Endothelial cell of umbilical vein (primary cell): Measurements from ENCODE around the gene ADAMTS17. TPM values are rescaled to one million over a fixed set of nuclear protein-coding genes. Genes with fewer than 3 reads are reported as not detected.

ENCODE experiments used
- BruUV-seq: library from RNA; stranded (reverse); fragments of 400-500 nt; replicated peaks from 2 replicates; lab custom pipeline; 2021; lab: Mats Ljungman, UMichigan
- CTCF ChIA-PET: fragments of 300-600, 350-600 bp; sonication (Branson Sonifier 250); formaldehyde crosslinking; loops from one replicate; lab custom pipeline; 2021; ENCODE audit warnings: antibody characterized with exemption, inconsistent platforms; lab: Charles Lee
- POLR2A ChIA-PET: fragments of 300-600, 350-600 bp; sonication (Branson Sonifier 250); formaldehyde crosslinking; loops from one replicate; lab custom pipeline; 2021; ENCODE audit warnings: antibody characterized with exemption, inconsistent platforms; lab: Charles Lee
- DNase-seq: peaks from one replicate; pipeline ENCODE4 v3.0.0-alpha.2; 2011; ENCODE audit warnings: low read depth, low spot score
- FAIRE-seq: peaks from 2 replicates; lab custom pipeline; 2011; peaks lifted over from hg19 to GRCh38; lab: Jason Lieb, UNC
- H2AFZ ChIP-seq: 2 replicates; pipeline ENCODE4 v1.6.0; 2012; ENCODE audit warnings: low read depth, low read length, control low read depth, inconsistent platforms
- H3K27ac ChIP-seq: 2 replicates; pipeline ENCODE4 v1.5.1; 2011; ENCODE audit warnings: low read depth, mild to moderate bottlenecking, control low read depth, low read length, moderate library complexity; ENCODE audit not compliant: insufficient read depth
- H3K27me3 ChIP-seq, 2 experiments: 2 replicates each; pipeline versions ENCODE4 v1.6.0 to v1.6.1; 2011; ENCODE audit warnings: low read length in 2 of 2, mixed read lengths in 1 of 2; ENCODE audit not compliant: control insufficient read depth in 2 of 2, insufficient read depth in 2 of 2
- H3K36me3 ChIP-seq, 2 experiments: 2 replicates in 1 of 2; 3 replicates in 1 of 2; pipeline ENCODE4 v1.5.1; 2011; ENCODE audit warnings: low read length in 2 of 2, mild to moderate bottlenecking in 1 of 2, moderate library complexity in 1 of 2; ENCODE audit not compliant: control insufficient read depth in 2 of 2, insufficient read depth in 2 of 2; ENCODE audit errors: extremely low read depth in 1 of 2
- H3K4me1 ChIP-seq: 3 replicates; pipeline ENCODE4 v1.5.1; 2011; ENCODE audit warnings: mild to moderate bottlenecking, low read length; ENCODE audit not compliant: control insufficient read depth, insufficient read depth; ENCODE audit errors: extremely low read depth
- H3K4me2 ChIP-seq: 2 replicates; pipeline ENCODE4 v1.6.1; 2011; ENCODE audit warnings: low read length, control low read depth, mixed read lengths; ENCODE audit not compliant: insufficient read depth
- H3K4me3 ChIP-seq, 3 experiments: fragments of 200-600 bp in 1 of 3; sonication (generic), shearing (Covaris generic) in 1 of 3; replicated peaks in 1 of 3; 2 replicates each; pipeline ENCODE4 v1.5.1; 2011 to 2016; ENCODE audit warnings: control low read depth in 3 of 3, low read length in 3 of 3, mild to moderate bottlenecking in 2 of 3, inconsistent platforms in 1 of 3, low read depth in 1 of 3, moderate library complexity in 1 of 3; ENCODE audit not compliant: insufficient read depth in 1 of 3
- H3K79me2 ChIP-seq: 2 replicates; pipeline ENCODE4 v1.6.0; 2012; ENCODE audit warnings: low read length, inconsistent platforms; ENCODE audit not compliant: control insufficient read depth, insufficient read depth
- H3K9ac ChIP-seq: replicated peaks from 2 replicates; pipeline ENCODE3; 2011; ENCODE audit warnings: low read length, control low read depth; ENCODE audit not compliant: insufficient read depth; ENCODE audit errors: extremely low read depth
- H3K9me1 ChIP-seq: replicated peaks from 3 replicates; pipeline ENCODE4 v1.6.0; 2011; ENCODE audit warnings: mild to moderate bottlenecking, low read length; ENCODE audit not compliant: control insufficient read depth, insufficient read depth; ENCODE audit errors: extremely low read depth
- H3K9me3 ChIP-seq: replicated peaks from 2 replicates; pipeline ENCODE4 v1.5.1; 2012; ENCODE audit warnings: low read length, inconsistent platforms; ENCODE audit not compliant: control insufficient read depth, insufficient read depth
- H4K20me1 ChIP-seq: replicated peaks from 2 replicates; pipeline ENCODE3; 2011; ENCODE audit warnings: mild to moderate bottlenecking, low read length; ENCODE audit not compliant: control insufficient read depth, insufficient read depth; ENCODE audit errors: extremely low read depth
- CTCF ChIP-seq, 2 donors: IDR thresholded peaks; 1 replicate in 1 of 2; 2 replicates in 1 of 2; pipeline ENCODE4 v1.5.1; 2011; ENCODE audit warnings: low read length in 2 of 2, mild to moderate bottlenecking in 2 of 2, moderate library complexity in 2 of 2, control low read depth in 1 of 2, inconsistent platforms in 1 of 2, low read depth in 1 of 2; ENCODE audit not compliant: insufficient read depth in 1 of 2; ENCODE audit errors: extremely low read depth in 1 of 2
- EZH2 ChIP-seq: IDR thresholded peaks from 2 replicates; pipeline ENCODE4 v1.6.1; 2012; ENCODE audit warnings: borderline replicate concordance, low read depth, mild to moderate bottlenecking, moderate library complexity, low read length, inconsistent platforms; ENCODE audit not compliant: severe bottlenecking
- FOS ChIP-seq: IDR thresholded peaks from 2 replicates; pipeline ENCODE4 v1.6.1; 2011; ENCODE audit warnings: mild to moderate bottlenecking, low read length, moderate library complexity, borderline replicate concordance; ENCODE audit not compliant: insufficient read depth
- GATA2 ChIP-seq: IDR thresholded peaks from 2 replicates; pipeline ENCODE4 v1.7.0; 2011; ENCODE audit warnings: low read depth, mild to moderate bottlenecking, moderate library complexity, mixed read lengths, low read length; ENCODE audit not compliant: insufficient read length, insufficient read depth
- JUN ChIP-seq: IDR thresholded peaks from 2 replicates; pipeline ENCODE4 v1.6.1; 2011; ENCODE audit warnings: borderline replicate concordance, low read depth; ENCODE audit not compliant: insufficient read length, insufficient read depth
- MYC ChIP-seq: IDR thresholded peaks from one replicate; pipeline ENCODE4 v1.6.1; 2011; ENCODE audit warnings: mild to moderate bottlenecking, low read depth, low read length
- POLR2A ChIP-seq: IDR thresholded peaks from 2 replicates; pipeline ENCODE4 v1.6.1; 2012; ENCODE audit warnings: low read depth, mild to moderate bottlenecking, control low read depth, low read length
- POLR2AphosphoS5 ChIP-seq: IDR thresholded peaks from 2 replicates; pipeline ENCODE4 v1.6.1; 2012; ENCODE audit warnings: low read depth, mild to moderate bottlenecking, control low read depth, low read length, moderate library complexity; ENCODE audit not compliant: insufficient read depth
- dilution Hi-C: fragments of 300-500 bp; cut with MboI; formaldehyde crosslinking; loops from one replicate; pipeline ENCODE4 v1.15.0; 2019; ENCODE audit warnings: low sequenced_read_pairs; ENCODE audit not compliant: extremely low pct_ligation_motif_present
- intact Hi-C: fragments of 100-400 bp; cut with micrococcal nuclease; formaldehyde crosslinking; loops from one replicate; pipeline ENCODE4 v1.10.0; 2022
- polyA plus RNA-seq, 4 experiments: library from polyadenylated mRNA; depleted of rRNA in 3 of 4; stranded (reverse) in 3 of 4; unstranded in 1 of 4; fragments of >200 nt; gene quantifications; 2 replicates each; pipeline versions ENCODE4 v1.2.1 to v1.2.3, GENCODE V29; 2011 to 2012; ENCODE audit warnings: missing spikeins in 1 of 4
- total RNA-seq: library from RNA; stranded (reverse); gene quantifications from 2 replicates; pipeline ENCODE4 v1.2.3, GENCODE V29; 2021
- TF ChIP-seq, protein P1 (sequence below): IDR thresholded peaks from 2 replicates; pipeline ENCODE4 v1.6.1; 2011; ENCODE audit not compliant: insufficient read depth, insufficient read length

Gene ADAMTS17
- total and polyA plus RNA-seq, 2 donors (not counting 3 experiments of a cell fraction or from before 2014, with no cell fraction given), result 0.12 TPM; not detected in 1

DNA sequence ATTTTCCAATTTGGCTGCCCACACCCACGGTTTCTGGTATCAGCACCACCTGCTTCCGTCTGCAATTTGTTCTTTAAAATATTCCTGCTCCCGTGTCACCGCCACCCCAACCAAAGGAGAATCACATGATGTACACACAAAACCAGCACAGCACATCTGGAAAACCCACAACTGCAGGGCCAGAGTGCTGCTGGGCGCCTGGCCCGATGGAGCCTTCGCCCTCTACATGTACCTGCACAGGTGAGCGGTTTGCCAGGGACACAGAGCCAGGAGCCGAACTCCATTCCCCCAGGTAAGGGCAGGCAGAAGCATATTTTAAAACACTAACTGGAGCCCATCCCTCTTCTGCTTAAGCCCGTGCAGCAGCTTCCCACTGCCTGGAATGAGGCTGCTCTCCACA is 75.6 kb downstream of the ADAMTS17 start:
- H3K9me1 ChIP-seq, result no peaks in the 10 kb centered on the region
- peaks cover 2% of the 10 kb centered on the region for H3K9me3 ChIP-seq
- no peaks in the 10 kb centered on the region for H3K79me2 ChIP-seq
- no peak overlapping the region for H3K4me2 ChIP-seq
- intact Hi-C loops (no loop called here), dilution Hi-C loops (no loop called here)
- H3K9ac ChIP-seq, result no peak overlapping the region
- H4K20me1 ChIP-seq, result no peaks in the 10 kb centered on the region
- no peak overlapping the region for H2AFZ ChIP-seq
- H3K4me3 ChIP-seq, result no peak overlapping the region
- FAIRE-seq (no peak), DNase-seq (no peak)
- no peaks in the 10 kb centered on the region for H3K4me1 ChIP-seq
- TF ChIP-seq FOS, result no peak
- no peak for TF ChIP-seq MYC
- TF ChIP-seq, protein P1, sequence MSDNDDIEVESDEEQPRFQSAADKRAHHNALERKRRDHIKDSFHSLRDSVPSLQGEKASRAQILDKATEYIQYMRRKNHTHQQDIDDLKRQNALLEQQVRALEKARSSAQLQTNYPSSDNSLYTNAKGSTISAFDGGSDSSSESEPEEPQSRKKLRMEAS, result no peak
- TF ChIP-seq JUN, result no peak
- no peak for TF ChIP-seq CTCF (IDR thresholded peaks at IDR 0.05; ENCODE audit: extremely low read depth in 1 of 2, insufficient read depth in 1 of 2, low read depth in 1 of 2, low read length in 2 of 2)
- no peak for TF ChIP-seq POLR2A
- TF ChIP-seq GATA2, result no peak
- TF ChIP-seq POLR2AphosphoS5, result no peak
- TF ChIP-seq EZH2, result no peak
- no peaks in the 10 kb centered on the region for H3K36me3 ChIP-seq
- H3K27ac ChIP-seq, result no peak overlapping the region
- H3K27me3 ChIP-seq, result no peaks in the 10 kb centered on the region
- no TSS peak for BruUV-seq
- ChIA-PET POLR2A (no interaction called here), CTCF (no interaction called here)
